Measurements from ENCODE around the gene TMEM170A. TPM values are rescaled to one million over a fixed set of nuclear protein-coding genes. Genes with fewer than 3 reads are reported as not detected.

TMEM170A gene
- total and polyA plus RNA-seq, 2 of the 13 experiments (the other 11 are each of a cell fraction or from before 2014, with no cell fraction given), result 35.7 to 39.7 TPM

- peak; percentile 80 for TF ChIP-seq ZNF777 (CRISPR knock-in tag; IDR thresholded peaks at IDR 0.05)
- TF ChIP-seq STAT5B (CRISPR knock-in tag; IDR thresholded peaks at IDR 0.05), result no peak; the same call in 1 of the 2 replicates
- no peak for TF ChIP-seq ZNF260 (CRISPR knock-in tag; IDR thresholded peaks at IDR 0.05; ENCODE audit: borderline replicate concordance, low read depth)
- TF ChIP-seq ZGPAT (CRISPR knock-in tag; IDR thresholded peaks at IDR 0.05), result peak; percentile 91; the same call in 1 of the 2 replicates
- TF ChIP-seq MED8 (CRISPR knock-in tag; IDR thresholded peaks at IDR 0.05; ENCODE audit: insufficient replicate concordance), result peak; percentile 71
- TF ChIP-seq SOX6 (IDR thresholded peaks at IDR 0.05), result no peak
- peak; percentile 80 for TF ChIP-seq SOX6 (CRISPR knock-in tag; IDR thresholded peaks at IDR 0.05)
- TF ChIP-seq YY1 (IDR thresholded peaks at IDR 0.05; ENCODE audit: insufficient read depth, insufficient replicate concordance, low read depth, low read length), result peak; percentile 81
- peak; percentile 63; the same call in 1 of the 2 replicates for TF ChIP-seq ZBTB38 (CRISPR knock-in tag; IDR thresholded peaks at IDR 0.05)
- TF ChIP-seq ZNF598 (CRISPR knock-in tag; IDR thresholded peaks at IDR 0.05; ENCODE audit: borderline replicate concordance), result peak; percentile 87; the same call in 1 of the 2 replicates
- TF ChIP-seq ZNF672 (CRISPR knock-in tag; IDR thresholded peaks at IDR 0.05), result peak; percentile 79; the same call in 1 of the 2 replicates
- TF ChIP-seq CTCF (CRISPR knock-in tag; IDR thresholded peaks at IDR 0.05), result peak; percentile 100
- peak; percentile 93 for TF ChIP-seq GATAD2A (CRISPR knock-in tag; IDR thresholded peaks at IDR 0.05)
- TF ChIP-seq THAP8 (CRISPR knock-in tag; IDR thresholded peaks at IDR 0.05; ENCODE audit: borderline replicate concordance), result no peak
- TF ChIP-seq TFE3 (CRISPR knock-in tag; IDR thresholded peaks at IDR 0.05), result peak; percentile 69; the same call in 1 of the 2 replicates
- peak; percentile 98 for TF ChIP-seq ZMYM4 (CRISPR knock-in tag; IDR thresholded peaks at IDR 0.05)
- TF ChIP-seq ZNF709 (CRISPR knock-in tag; IDR thresholded peaks at IDR 0.05), result peak; percentile 74; the same call in 1 of the 2 replicates
- peak; percentile 45; the same call in 1 of the 2 replicates for TF ChIP-seq ZNF281 (CRISPR knock-in tag; IDR thresholded peaks at IDR 0.05; ENCODE audit: borderline replicate concordance)
- peak; percentile 85; the same call in 1 of the 2 replicates for TF ChIP-seq ZSCAN5A (CRISPR knock-in tag; IDR thresholded peaks at IDR 0.05; ENCODE audit: borderline replicate concordance)
These were observed at the start of gene TMEM170A (continued) for GRCh38 chr16:75464122-75464918.
